GM21381 (cell line): Measurements from ENCODE around the gene PAK2.
A peak's percentile ranks its signal among the peaks of the same experiment; 100 is the strongest.
"Not testable (repeated sequence)": the region's sequence is repeated elsewhere in the genome, so short reads cannot be mapped to it uniquely, and the experiment has no call there.

Experiments
- ATAC-seq: cut with Tn5 transposase; IDR thresholded peaks from one replicate; pipeline ENCODE4 v1.9.1; 2021; ENCODE audit warnings: mild to moderate bottlenecking, moderate library complexity; ENCODE audit not compliant: unreplicated experiment

The PAK2 gene

DNA sequence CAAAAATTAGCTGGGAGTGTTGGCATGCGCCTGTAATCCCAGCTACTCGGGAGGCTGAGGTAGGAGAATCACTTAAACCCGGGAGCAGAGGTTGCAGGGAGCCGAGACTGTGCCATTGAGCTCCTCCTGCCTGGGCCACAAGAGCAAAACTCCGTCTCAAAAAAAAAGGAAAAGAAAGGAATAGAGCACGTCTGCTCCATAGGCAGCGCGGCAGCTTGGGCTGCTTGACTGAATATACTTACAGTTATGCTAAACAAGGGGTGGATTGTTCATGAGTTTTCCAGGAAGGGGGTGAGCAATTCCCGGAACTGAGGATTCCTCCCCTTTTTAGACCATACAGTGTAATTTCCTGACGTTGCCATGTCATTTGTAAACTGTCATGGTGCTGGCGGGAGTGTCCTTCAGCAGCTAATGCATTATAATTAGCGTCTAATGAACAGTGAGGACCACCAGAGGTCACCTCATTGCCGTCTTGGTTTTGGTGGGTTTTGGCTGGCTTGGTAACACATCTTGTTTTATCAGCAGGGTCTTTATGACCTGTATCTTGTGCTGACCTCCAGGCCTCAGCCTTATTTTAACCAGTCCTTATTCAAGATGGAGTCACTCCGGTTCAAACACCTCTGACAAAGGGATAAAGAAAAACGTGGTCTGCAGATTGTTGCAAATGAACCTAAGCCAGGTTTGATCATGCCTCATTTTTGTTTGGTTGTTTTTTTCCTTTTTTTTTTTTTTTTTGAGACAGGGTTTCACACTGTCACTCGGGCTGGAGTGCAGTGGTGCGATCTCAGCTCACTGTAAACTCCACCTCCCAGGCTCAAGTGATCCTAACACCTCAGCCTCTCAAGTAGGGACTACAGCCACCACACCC is 103.1 kb downstream of the PAK2 start:
- no peak for ATAC-seq

DNA sequence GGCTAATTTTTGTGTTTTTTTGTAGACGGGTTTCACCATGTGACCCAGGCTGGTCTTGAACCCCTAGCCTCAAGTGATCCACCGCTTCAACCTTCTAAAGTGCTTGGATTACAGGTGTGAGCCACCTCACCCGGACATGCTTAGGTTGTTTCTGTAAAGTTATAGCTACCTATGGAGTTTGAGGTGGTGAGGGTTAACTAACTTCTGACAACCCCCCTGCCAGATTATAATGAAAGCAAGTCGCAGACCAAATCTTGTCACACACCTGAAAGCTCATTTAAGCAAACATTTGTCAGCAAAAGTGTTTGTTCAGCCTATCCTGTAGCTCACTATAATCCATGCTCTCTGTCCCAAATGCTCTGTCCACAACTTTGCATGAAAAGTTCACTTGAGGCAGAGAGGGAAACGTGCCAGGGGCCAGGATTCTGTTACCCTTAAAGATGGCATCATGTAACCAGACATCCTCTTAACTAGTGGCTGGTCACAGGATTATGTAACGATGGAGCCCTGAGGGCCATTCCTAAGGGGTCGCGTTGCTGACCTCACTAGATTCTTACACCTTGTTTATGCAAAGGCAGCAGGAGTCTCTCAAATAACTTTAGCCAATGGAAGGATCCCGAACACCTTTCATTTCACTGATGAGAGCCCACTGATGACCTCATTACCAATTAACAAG is 103.9 kb downstream of the PAK2 start:
- no peak for ATAC-seq

DNA sequence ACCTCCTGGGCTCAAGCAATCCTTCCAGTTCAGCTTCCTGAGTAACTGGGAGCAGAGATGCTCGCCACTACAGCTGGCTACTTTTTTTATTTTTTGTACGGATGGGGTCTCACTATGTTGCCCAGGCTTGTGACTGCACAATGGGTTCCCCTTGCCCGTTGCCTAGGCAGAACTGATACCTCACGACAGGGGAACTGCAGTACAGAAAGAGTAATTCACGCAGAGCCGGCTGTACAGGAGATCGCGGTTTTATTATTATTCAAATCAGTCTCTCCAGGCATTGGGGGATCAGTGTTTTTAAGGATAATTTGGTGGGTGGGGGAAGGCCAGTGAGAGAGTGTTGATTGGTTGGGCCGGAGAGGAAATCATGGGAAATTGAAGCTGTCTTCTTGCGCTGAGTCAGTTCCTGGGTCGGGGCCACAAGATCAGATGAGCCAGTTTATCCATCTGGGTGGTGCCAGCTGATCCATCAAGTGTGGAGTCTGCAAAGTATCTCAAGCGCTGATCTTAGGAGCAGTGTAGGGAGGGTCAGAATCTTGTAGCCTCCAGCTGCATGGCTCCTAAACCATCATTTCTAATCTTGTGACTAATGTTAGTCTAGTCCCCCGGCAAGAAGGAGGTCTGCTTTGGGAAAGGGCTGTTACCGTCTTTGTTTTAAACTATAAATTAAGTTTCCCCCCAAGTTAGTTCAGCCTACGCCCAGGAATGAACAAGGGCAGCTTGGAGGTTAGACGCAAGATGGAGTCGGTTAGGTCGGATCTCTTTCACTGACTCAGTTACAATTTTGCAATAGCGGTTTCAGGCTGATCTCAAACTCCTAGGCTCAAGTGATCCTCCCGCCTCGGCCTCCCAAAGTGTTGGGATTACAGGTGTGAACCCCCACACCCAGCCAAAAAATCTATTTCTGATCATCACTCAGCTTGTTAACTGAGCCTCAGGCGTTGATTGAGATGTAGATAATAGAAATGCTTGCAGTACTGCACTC is 104.9 kb downstream of the PAK2 start:
- ATAC-seq: not testable (repeated sequence)

DNA sequence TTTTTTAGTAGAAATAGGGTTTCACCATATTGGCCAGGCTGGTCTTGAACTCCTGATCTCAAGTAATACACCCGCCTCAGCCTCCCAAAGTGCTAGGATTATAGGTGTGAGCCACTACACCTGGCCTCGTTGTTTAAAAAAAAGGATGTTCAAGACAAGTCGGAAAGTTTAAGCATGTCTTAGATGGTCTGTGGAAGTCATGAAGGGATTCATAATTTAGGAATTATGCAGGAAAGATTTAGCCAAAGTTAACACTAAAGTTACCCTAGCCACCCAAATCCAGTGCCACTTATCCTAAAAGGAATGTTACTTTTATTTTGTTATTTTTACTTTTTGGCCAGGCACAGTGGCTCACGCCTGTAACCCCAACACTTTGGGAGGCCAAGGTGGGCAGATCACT is 108.7 kb downstream of the PAK2 start:
- not testable (repeated sequence) for ATAC-seq

DNA sequence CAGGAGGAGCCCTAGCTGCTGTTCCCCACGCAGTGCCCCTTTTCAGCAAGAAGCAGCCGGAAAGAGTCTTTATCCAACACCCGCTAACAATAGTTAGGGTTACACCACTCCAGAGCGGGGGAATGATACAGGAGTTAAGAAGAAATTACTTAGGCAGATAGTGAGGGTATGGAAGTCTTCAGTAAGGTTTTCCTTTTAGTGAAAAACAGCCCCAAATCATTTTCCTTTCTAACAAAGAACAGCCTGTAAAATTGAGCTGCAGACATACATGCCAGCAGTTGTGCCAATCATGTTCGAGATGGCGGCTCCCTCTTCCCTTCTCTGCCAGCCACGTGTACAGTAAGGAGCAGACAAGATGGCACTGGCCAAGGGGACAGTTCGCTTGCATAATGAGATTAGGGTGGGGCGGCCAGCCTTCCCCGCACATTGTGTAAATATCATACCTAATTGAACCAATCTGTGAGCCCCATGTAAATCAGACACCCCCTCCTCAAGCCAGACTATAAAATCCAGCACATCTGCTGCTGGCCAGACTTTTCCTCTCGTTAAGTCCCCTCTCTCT is 109.6 kb downstream of the PAK2 start:
- no peak for ATAC-seq

DNA sequence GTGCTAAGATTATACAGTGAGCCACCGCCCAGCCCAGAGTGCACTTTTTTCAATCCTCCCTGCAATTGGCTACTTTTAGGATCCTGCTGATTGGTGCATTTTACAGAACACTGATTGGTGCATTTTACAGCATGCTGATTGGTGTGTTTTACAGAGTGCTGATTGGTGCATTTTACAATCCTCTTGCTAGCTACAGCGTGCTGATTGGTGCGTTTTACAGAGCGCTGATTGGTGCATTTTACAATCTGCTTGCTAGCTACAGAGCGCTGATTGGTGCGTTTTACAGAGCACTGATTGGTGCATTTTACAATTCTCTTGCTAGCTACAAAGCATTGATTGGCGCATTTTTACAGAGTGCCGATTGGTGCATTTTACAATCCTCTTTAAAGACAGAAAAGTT is 123.3 kb downstream of the PAK2 start:
- not testable (repeated sequence) for ATAC-seq

DNA sequence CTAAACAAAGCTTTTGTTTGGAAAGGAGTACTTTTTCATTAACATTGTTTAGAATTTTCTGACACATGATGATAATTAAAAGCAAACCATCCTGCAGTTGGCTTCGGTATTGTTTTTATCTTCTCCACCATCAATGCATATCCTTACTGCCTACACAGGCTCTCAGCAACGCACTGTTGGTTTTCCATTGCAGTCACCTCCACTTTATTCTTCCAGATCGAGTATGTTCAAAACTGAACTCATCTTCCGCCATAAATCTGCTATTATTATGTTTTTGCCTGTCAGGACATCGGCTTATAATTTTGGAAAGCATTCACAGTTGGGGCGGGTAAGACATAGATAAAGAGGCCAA is 127.5 kb downstream of the PAK2 start:
- ATAC-seq: no peak

DNA sequence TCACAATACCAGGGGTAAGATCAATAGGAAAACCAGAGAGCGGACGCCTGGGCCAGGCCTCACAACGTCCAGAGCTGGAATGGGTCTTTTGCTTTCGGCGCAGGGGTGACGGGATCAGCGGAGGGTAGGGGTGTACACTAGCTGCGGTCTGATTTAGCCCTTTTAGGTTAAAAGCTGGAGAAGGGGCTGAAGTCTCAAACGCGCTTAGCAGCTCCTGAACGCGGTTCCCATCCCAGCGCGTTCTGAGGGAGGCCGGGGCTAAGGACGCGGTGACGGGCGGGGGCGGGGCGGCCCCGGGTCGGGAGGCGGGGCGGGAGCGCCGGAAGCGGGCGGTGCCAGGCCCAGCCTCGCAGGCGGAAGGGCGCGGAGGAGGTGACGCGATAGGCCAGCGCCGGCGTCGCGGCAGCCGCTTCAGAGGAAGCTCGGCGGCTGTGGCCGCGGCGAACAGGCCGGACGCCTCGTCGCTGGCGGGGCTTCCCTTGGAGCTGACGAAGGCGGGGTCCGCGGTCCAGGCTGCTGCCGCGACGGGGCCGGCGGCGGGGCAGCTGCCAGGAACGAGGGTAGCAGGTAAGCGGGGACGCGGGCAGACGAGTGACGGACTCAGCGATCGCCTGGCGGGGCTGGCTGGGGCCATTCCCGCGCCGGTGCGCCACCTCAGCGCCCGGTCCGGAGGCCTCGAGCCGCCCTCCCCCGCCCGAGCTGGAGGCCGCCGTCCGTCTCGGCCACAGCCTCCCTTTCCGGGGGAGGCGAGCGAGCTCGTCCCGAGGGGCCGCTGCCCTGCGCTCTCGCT is 128.0 kb downstream of the PAK2 start, which contains the start of gene SENP5:
TSS of gene SENP5 (plus strand) at position 414 of the 790 bp plus-strand sequence. CDS start 17,262 bp downstream, outside the sequence.
- ATAC-seq: peak; percentile 94

DNA sequence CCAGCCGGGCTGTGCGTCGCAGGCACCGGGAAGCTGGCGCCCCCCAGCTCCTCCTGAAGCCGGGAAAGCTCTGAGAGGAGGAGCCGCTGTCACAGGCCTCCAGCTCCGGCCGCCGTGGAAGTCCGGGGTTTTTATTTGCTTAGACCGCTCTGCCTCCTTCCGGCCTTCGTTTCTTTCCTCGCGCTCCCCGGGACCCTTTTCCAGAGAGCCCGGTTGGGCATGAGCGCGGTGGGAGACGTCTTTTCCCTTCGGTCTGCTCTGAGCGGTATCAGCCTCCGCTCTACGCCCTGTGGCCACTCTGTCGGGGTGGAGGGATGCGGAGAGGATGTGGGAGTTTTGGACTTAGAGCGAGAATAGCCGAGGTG is 128.6 kb downstream of the PAK2 start:
- ATAC-seq: peak; percentile 25

DNA sequence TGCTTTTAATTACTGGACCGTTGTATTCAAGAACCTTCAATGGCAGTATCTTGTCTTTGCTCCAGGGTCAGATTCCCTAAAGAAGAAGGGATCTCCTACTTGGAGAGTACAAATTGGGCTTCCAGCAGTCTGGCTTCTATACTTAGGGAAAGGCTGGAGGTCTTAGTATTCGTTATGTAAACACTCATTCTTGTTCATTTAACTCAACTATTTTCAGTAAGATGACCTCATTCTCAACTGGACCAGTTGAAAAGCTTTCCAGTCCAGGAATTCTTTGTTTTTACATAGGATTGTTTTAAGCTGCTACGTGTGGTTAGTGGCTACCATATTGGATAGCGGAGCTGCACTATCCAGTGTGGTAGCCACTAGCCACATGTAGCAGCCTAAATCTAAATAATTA is 132.7 kb downstream of the PAK2 start:
- no peak for ATAC-seq

DNA sequence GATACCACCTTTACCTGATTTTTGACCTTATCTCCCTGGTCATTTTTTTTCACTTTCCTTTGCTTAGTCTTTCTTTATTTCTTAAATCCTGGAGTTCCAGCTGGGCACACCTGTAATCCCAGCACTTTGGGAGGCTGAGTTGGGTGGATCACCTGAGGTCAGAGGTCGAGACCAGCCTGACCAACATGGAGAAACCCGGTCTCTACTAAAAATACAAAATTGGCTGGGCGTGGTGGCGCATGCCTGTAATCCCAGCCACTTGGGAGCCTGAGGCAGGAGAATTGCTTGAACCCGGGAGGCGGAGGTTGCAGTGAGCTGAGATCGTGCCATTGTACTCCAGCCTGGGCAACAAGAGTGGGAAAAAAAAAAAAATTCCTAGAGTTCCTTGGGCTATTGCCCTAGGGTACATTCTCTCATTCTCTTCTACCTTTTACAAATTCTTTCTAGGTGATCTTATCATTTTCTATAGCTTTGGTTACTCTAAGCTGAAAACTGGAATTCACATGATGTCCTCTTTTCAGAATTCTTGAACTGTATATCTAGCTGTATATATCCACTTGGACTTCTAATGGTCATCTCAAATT is 134.9 kb downstream of the PAK2 start:
- not testable (repeated sequence) for ATAC-seq

DNA sequence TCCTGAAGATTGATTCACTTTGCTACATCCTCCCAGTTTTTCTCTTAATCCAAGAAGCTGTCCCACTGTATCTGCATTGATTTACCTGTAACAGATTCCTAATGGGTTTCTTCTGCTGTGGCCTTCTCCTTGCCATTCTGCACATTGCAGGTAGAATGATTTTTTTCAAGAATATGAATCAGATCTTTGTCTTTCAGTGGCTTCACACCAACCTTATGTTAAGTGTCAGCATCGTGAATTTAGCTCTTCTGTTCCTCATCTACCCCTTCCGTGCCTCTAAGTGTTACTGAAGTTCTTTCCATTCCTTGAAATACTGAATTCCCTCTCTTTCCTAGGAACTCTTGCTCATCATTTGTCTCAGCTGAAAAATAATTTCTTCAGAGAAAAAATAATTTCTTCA is 135.6 kb downstream of the PAK2 start:
- no peak for ATAC-seq
